MCF 10A (cell line): ENCODE data around the gene SF3A2. TPM values are rescaled to one million over a fixed set of nuclear protein-coding genes. Genes with fewer than 3 reads are reported as not detected.

Experiments used
- BruUV-seq: library from RNA; stranded (reverse); fragments of 400-500 nt; replicated peaks from 2 replicates; lab custom pipeline; 2021; lab: Mats Ljungman, UMichigan
- CTCF ChIA-PET: fragments of 300-600 bp; sonication (Branson Sonifier 250); formaldehyde crosslinking; extraction: SDS; loops from one replicate; lab custom pipeline; 2021; ENCODE audit warnings: antibody characterized with exemption, inconsistent platforms; lab: Yijun Ruan, JAX
- POLR2A ChIA-PET: fragments of 300-600, 350-650 bp; sonication (Branson Sonifier 250); formaldehyde crosslinking; extraction: SDS; loops from one replicate; lab custom pipeline; 2020; ENCODE audit warnings: antibody characterized with exemption, inconsistent platforms; lab: Yijun Ruan, JAX
- DNase-seq: peaks from one replicate; pipeline ENCODE4 v3.0.0-alpha.2; 2018; ENCODE audit not compliant: unreplicated experiment
- H3K27ac Mint-ChIP-seq: one replicate; pipeline ENCODE4 v1.8.0; 2022; ENCODE audit warnings: mild to moderate bottlenecking, low read depth, mixed read lengths; ENCODE audit not compliant: unreplicated experiment
- H3K27me3 Mint-ChIP-seq: one replicate; pipeline ENCODE4 v1.8.0; 2022; ENCODE audit warnings: mixed read lengths; ENCODE audit not compliant: insufficient read depth, unreplicated experiment
- H3K36me3 Mint-ChIP-seq: one replicate; pipeline ENCODE4 v1.8.0; 2022; ENCODE audit warnings: mild to moderate bottlenecking, moderate library complexity, mixed read lengths; ENCODE audit not compliant: insufficient read depth, unreplicated experiment
- H3K4me1 Mint-ChIP-seq: one replicate; pipeline ENCODE4 v1.8.0; 2022; ENCODE audit warnings: mixed read lengths; ENCODE audit not compliant: insufficient read depth, unreplicated experiment
- H3K4me3 Mint-ChIP-seq: one replicate; pipeline ENCODE4 v1.8.0; 2022; ENCODE audit warnings: mild to moderate bottlenecking, moderate library complexity, mixed read lengths; ENCODE audit not compliant: unreplicated experiment
- H3K9me3 Mint-ChIP-seq: one replicate; pipeline ENCODE4 v1.8.0; 2022; ENCODE audit warnings: mixed read lengths; ENCODE audit not compliant: unreplicated experiment
- CTCF ChIP-seq: fragments of 200-600 bp; IDR thresholded peaks from one replicate; pipeline ENCODE4 v1.8.0; 2022; ENCODE audit warnings: antibody characterized with exemption, mild to moderate bottlenecking; ENCODE audit not compliant: unreplicated experiment
- intact Hi-C: fragments of 100-400 bp; cut with micrococcal nuclease; formaldehyde crosslinking; loops from 2 replicates; pipeline ENCODE4 v1.14.1; 2022
- total RNA-seq: library from RNA; stranded (reverse); gene quantifications from 2 replicates; pipeline ENCODE4 v1.2.3, GENCODE V29; 2022

Gene SF3A2
- total RNA-seq, 1 experiment from 2014 or later: 101 TPM

- Mint-ChIP-seq H3K9me3 (no peaks in the 10 kb centered on the region), H3K4me3 (no peak overlapping the region), H3K4me1 (no peaks in the 10 kb centered on the region), H3K27ac (no peak overlapping the region), H3K36me3 (no peaks in the 10 kb centered on the region), H3K27me3 (peaks cover 29% of the 10 kb centered on the region)
- CTCF ChIA-PET: interaction anchor here (0.6 to 1.2 kb wide), 3 partner anchors 49 to 141 kb away, joined by 3 to 4 read pairs (median 4); no protein-coding TSS in a partner anchor
- intact Hi-C loops: no loop called here
- no TSS peak for BruUV-seq
- POLR2A ChIA-PET: no interaction called here
- TF ChIP-seq CTCF: no peak
- no peak for DNase-seq
Observed at GRCh38 chr19:2288818-2289713, 52.4 kb downstream of the SF3A2 start.

GRCh38 chr19:2289714-2290435, 53.3 kb downstream of the SF3A2 start:
- CTCF ChIA-PET: interaction anchor here (1.2 kb wide), 1 partner anchor 134 kb away, joined by 4 read pairs; no protein-coding TSS in a partner anchor
- no peak overlapping the region for H3K27ac Mint-ChIP-seq
- intact Hi-C loops: no loop called here

GRCh38 chr19:2290441-2291184, 54.0 kb downstream of the SF3A2 start:
- no peaks in the 10 kb centered on the region for H3K4me1 Mint-ChIP-seq
- no peak overlapping the region for H3K4me3 Mint-ChIP-seq
- intact Hi-C loops: no loop called here
- POLR2A ChIA-PET: no interaction called here
- TF ChIP-seq CTCF: no peak
- H3K36me3 Mint-ChIP-seq: no peaks in the 10 kb centered on the region
- H3K27me3 Mint-ChIP-seq: peaks cover 43% of the 10 kb centered on the region
- H3K9me3 Mint-ChIP-seq: no peaks in the 10 kb centered on the region
- H3K27ac Mint-ChIP-seq: no peak overlapping the region
- no peak for DNase-seq
- BruUV-seq: no TSS peak
- CTCF ChIA-PET: no interaction called here

More at GRCh38 chr19:2289714-2290435, 53.3 kb downstream of the SF3A2 start:
- BruUV-seq: no TSS peak
- H3K4me3 Mint-ChIP-seq: no peak overlapping the region
- POLR2A ChIA-PET: no interaction called here
- peaks cover 37% of the 10 kb centered on the region for H3K27me3 Mint-ChIP-seq
- TF ChIP-seq CTCF: no peak
- H3K4me1 Mint-ChIP-seq: no peaks in the 10 kb centered on the region
- H3K36me3 Mint-ChIP-seq: no peaks in the 10 kb centered on the region
- no peak for DNase-seq
- H3K9me3 Mint-ChIP-seq: no peaks in the 10 kb centered on the region
